Measurements from ENCODE around the gene RSU1.
"Not testable (repeated sequence)": the region's sequence is repeated elsewhere in the genome, so short reads cannot be mapped to it uniquely, and the experiment has no call there.

RSU1 gene

DNA sequence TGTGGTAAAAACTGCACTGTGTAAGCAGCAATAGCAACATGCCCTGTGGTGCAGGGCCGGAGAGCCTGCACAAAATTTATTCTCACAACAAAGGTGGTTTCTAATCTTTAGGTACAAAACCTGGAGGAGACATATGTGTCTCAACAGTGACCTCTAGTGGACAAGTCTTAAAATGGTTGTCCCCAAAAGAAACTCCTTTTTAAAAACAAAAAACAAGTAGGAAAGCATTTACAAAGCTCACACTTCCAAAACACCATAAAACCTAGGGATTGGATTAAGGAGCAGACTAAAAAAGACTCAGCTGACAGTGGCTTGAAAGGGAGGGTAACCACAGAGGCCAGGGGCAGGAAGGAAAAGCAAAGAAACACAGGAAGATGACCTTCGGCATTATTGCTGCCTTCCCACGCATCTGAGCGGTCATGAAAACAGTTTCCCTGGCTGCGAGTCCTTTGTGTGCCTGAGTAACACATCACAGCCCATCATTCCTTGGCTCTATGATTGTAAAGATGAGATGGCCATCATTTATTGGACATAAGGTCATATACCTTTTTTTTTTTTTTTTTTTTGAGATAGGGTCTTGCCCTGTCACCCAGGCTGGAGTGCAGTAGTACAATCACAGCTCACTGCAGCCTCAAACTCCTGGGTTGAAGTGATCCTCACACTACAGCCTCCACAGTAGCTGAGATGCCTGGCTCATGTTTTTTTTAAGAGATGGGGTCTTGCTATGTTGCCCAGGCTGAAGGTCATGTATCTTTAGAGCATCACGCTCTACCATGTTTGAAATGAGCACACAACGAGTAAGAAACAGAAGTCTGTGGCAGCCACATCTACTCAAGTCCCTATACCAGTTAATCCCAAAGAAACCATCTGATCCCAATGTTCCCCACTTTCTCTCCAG lies 39.5 kb downstream of the RSU1 start:
- DNase-seq = no peak

DNA sequence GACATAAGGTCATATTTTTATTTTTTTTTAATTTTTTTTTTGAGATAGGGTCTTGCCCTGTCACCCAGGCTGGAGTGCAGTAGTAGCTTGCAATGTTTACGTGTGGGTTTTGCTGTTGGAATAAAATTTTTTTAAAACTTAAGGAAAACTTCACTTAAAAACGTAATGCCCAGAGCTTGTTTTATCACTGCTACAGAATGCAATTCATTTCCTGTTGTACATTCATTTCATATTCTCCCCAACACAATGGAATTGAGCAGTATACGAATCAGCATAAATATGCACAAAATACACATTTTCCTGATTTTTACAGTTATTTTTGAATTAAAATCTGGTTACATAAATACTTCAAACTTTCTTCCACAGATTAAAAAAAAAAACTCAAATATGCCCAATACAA lies 40.3 kb downstream of the RSU1 start:
- DNase-seq = no peak

DNA sequence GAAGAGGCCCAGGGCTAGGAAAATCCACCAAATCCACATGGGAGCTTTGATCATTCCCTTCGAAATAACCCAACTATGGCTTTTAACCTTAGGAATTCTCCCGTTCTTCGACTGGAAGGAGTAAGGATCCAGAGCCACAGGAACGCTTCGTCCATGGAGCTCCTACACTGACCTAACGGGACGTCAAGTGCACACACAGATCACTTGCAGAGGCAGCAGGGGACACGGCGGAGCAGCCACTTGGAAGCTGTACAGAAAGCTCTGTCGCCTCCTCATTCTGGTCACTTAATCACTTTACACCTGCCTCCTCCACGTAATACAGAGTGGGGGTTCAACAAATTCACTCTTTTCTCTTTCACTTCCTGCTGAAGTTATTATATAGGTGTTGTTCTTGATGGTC lies 43.9 kb downstream of the RSU1 start:
- DNase-seq = no peak

DNA sequence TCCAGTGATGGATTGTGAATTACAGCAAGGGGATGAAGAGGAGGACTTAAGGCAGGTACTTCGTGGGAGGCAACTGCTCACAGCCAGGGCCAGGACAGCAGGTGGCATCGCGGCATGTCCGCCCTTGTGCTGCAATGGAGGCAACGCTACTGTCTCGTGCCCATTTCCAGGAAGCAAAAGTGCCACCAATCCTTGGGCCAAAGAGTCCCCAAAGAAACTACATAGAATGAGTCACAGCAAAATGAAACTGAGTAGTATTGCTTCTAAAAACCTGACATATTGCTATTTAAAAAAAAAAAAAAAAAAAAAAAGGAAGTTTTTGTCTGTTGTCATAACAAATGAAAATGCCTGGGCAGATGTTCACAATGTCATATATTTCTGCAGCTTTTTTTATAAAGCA lies 46.6 kb downstream of the RSU1 start:
- DNase-seq = no peak

DNA sequence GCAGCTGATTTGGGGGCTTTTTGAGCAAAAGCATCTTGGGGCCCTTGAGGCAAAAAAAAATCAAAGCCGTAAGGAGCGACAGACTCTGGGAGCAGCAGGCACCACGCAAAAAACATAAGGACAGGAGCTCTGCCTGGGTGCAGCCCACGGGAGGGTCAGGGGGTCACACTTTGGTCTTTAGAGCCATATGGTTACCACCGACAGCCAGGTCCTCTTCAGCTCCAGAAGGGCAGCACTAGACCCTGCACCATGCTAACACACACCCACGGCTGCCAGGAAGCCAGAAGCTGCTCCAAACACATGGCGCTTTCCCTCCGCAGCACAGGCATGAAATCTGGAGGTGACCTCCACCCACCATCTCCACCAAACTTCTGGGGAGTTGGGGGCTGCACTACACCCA lies 47.1 kb downstream of the RSU1 start:
- no peak for DNase-seq

DNA sequence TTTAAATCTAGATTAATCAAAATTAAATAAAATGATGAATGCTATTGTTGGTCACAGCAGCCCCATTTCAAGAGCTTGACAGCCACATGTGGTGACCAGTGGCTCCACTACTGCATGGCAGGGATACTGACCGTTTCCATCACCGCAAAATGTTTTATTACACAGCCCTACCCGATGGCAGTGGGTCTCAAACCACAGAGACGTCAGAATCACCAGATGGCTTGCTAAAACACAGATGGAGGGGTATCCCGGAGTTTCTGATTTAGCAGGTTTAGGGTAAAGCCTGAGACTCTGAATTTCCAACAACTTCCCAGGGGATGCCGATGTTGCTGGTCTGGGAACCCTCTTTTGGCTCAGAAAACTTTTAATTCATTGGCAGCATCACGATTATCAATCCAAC lies 47.9 kb downstream of the RSU1 start:
- DNase-seq = no peak

DNA sequence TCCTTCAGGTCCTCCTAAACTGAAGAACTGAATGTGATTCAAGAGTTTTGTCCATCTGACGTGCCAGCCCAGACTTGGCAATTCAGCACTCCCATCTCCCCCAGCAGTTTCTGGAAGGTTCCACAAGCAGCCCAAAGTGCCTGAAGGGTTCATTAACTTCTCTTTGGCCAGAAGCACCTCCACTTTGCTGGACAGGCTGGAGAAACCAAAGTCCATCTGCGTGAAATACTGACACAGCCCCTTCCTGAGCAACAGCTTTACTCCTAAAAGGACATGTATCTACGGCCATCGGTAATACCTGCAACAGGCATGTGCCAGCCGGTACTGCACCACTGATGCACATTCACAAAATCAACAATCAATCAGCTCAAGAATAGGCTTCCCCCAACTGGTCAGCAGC lies 48.5 kb downstream of the RSU1 start:
- DNase-seq = no peak

DNA sequence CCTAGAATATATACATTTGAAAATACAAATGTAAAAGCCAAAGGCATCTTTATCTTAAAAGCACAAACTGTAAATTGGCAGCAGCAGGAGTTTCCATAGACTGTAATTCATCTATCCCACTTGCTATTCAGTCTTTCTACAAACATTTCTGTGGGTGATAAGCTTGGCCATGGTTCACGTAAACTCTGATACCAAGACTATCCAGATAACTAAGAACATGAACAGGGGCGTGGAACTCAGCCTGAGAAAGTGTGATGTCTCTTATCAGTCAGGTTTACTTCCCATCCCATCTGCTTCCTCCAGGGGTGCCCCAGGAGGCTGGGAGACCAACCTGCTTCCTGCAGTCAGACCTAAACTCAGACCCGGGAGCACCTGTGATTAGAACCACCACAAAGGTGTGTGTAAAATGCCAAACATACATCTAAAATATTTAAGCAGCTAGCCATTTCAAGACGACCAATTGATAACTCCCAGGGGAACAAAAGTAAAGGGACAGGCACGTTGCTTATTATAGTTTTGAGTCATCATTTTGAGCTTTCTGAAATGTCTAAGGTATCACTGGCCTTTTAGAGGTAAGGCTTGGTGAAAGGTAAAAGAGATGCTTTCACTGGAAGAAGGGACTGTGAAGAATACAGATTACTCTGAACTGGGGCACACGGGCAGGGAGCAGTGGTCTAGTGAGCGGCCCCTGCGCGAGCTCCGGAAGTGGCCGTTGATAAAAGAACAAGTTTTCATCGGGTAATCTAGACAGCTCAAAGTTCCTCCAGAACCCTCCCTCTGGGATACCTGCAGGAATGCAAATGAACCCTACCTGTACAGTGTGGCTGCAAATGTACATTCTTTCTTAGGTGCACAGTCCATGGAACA lies 51.5 kb downstream of the RSU1 start:
- DNase-seq = no peak

DNA sequence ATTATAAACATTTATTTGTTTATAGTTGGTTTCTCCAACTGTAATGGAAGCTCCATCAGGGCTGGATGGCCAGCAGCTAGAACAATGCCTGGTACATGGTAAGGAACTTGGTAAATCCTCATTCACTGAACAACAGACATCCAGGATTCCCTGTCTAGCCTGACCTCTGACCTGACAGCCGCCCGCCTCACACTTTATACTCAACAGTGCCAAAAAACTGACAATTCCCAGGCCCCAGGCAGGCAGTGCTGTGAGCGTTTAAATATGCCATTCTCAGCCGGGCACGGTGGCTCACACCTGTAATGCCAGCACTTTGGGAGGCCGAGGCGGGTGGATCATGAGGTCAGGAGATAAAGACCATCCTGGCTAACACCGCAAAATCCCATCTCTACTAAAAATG lies 55.9 kb downstream of the RSU1 start:
- no peak for DNase-seq

DNA sequence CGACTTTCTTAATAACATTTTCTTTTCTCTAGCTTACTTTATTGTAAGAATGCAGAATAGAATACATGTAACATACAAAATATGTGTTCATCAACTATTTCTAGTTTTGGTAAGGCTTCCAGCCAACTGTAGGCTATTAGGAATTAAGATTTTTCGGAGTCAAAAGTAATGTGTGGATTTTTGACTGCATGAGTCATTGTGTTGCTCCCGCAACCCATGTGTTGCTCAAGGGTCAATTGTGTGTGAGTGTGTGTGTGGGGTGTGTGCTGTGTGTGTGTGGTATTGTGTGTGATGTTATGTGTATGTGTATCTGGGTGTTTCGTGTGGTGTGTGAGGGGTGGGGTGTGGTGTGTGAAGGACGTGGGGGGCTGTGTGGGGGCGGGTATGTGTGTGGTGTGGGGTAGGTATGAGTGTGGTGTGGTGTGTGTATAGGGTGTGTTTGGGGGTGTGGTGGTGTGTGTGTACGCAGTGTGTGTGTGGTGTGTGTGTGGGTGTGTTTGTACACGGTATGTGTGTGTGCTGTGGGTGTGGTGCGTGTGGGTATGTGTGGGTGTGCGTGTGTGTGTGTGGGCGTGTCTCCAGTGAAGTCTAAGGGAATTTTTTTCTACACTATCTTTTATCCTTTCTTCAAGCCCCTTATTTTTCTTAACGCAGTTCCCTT lies 60.5 kb downstream of the RSU1 start:
- DNase-seq = no peak

DNA sequence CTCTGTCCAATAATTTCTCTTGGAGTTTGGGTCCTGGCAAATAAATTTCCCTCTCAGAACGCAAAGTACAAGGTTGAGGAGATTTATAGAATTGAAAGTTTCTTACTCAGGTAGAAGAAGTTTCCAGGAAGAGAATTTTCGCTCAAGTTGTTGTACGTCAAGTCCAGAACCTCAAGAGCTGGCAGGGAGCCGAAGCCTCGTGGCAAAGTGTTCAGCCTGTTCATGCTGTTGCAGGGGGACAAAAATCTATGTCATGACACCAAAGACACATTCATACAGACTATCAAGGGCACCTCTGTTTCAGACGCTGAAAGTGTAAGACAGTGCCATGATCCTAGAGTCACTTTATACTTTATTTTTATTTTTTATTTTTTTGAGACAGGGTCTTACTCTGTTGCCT lies 62.5 kb downstream of the RSU1 start:
- DNase-seq = no peak

DNA sequence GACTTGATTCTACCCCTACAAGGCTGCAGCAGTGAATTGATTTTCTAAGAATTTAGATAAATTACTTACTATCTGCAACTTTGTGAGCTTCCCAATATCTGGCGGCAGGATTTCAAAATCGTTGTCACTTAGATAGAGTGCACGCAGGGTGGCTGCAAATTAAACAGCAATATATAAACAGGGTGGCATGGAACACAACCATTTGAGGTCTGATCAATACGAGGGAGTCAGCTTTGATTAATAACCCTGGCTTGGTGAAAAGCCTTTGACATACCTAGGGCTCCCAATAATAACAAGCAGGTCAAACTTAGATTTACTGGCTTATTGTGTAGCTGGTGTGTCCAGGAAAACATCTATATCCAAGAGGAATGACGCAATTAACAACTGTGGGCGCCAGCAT lies 64.4 kb downstream of the RSU1 start:
- DNase-seq = not testable (repeated sequence)

DNA sequence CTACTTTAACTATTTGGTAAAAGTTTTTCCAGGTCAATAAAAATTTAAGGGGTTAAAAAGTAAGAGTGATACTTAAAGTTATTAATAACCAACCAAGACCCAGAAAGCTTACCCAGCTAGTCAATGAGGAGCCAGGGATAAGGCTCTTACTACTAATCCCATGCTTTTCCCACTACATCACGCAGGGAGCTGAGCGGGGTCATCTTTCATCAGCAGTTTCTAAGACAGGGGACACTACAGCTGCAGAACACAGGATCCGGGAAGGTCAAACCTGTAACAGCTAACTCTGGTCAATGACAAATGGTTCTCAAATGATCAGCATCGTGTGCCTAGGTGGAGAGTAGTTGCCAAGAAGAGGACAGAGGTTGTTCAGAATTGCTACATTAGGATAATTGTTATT lies 65.1 kb downstream of the RSU1 start:
- DNase-seq = no peak

DNA sequence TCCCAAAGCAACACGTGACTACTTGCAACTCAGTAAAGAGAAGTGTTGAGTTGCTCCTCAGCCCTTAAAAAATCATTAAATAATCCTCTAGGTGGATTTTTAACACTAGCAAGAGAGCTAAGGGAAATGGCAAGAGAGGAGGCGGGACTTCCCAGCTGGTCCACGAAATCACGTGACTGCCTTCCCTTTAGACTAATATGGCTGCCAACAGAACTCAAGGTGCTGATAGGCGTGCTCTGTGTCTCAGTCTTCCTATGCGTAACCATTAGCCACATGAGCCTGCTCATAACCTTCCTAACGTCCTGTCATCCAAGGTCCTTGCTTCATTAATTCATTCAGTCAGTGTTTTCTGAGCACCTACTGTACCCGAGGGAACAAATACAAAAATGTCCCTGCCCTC lies 66.0 kb downstream of the RSU1 start:
- DNase-seq = no peak

DNA sequence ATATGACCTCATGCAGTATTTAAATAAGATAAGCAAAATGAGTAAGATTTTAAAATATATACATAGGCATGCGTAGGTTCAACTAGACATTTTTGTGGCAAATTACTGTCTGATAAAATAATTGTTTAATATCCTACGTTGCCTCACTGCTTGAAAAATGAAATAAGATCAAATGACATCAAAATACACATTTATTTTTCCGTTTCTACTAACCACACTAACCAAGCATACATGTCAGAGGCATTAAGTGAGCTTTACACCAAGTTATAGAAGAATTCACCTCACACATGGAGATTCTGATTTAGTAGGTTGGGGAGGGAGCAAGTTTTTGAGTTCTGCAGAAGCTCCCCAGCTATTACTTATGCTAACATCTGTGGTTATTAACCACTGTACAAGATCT lies 66.8 kb downstream of the RSU1 start:
- DNase-seq = no peak

DNA sequence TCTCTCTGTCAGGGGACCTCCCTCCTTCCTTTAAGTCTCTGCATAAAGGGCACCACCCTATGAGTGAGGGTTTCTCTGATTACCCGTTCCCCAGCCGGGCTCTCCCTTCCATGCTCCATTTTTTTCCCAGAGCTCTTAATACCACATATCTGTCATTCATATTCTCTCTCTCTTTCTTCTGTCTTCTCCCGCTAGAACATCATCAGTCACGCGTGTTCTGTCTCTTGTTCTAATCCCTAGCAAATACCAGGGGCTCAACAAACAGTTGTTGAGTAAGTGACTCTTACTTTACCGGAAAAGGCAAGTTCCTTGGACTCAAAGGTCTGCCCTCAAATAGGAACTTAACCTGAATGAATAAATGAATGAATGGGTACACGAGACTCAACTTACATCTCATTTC lies 68.5 kb downstream of the RSU1 start:
- no peak for DNase-seq

DNA sequence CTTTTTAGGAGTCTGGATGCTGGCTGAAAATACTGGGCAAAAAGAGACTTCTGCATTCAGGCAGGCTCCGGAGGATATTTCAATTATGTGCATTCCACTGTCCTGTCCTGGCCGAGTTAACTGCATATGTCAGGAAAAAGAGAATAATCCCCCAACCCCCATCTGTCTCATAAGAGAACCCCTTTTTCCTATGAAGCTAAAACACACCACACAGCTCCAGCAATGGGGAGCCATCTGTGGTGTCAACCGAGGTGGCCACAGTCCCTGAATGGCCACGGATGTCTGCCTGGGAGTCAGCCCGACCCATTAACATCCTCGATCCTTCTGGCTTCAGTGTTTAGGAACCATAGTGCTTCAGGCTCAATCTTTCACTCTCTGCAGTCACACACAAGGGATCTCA lies 70.4 kb downstream of the RSU1 start:
- no peak for DNase-seq

DNA sequence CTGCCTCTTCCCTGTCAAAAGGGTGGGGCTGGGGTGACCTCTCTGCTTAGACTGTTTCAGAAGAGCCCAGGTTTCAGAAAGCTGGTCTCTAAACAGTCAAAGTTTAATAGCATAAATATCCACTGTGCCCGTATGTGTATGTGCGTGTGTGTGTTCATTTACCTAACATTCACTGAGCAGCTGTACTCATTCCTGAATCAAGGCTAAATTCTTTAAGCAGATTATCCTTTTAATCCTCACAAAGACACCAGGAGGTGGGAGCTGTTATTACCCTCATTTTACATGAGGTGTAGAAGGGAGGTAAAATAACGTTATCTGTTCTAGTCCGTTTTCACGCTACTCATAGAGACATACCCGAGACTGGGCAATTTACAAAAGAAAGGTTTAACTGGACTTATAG lies 72.2 kb downstream of the RSU1 start:
- DNase-seq = no peak

DNA sequence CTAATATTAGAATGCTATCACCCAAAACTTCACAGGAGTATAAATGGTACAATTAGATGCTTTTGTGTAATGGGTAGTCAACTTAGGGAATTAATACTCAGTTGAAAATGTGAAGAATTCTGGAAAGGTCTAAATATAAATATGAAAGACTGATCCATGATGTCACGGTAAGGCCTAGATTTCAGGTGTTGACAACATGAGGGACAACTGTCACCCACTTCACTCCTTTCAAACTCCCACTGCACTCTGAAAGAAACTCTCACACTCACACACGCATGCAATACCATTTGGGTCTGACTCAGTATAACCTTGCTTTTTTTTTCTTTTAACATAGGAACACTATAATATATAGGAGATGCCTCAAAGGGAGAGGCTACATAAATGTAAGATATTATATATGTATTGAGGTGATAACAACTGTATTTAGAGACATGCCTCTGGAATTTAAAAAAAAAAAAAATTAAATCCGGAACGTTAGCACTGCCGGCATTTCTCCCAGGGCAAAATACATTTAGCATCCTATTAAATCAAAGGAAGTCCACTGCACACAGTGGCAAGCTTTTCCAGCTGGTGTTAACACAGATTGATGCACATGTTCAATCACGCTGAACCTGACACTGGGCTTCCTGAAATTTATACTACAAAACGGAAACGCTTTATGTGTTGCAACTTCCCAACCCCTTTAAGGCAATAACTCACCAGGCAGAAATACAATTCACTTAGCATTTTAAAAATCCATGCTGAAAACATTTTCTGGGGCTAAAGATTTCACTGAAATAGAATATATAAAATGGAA lies 74.9 kb downstream of the RSU1 start:
- no peak for DNase-seq

DNA sequence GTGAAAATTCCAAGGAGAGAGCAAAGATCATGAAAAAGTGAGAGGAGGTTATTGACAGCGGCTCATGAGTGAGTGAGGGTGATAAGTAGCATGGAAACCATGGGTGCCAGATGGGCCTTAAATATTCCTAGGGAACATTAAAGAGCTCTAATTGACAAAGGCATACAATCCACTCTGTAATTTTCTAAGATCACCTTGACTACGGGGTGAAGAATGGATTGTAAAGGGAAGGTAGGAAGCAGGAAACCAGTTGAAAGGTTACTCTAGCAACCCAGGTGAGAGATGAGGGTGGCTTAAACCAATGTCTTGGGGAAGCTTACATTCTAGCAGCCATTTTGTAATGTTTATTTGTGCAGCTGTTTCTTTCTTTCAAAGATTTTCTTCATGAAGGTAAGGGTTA lies 75.7 kb downstream of the RSU1 start:
- no peak for DNase-seq

DNA sequence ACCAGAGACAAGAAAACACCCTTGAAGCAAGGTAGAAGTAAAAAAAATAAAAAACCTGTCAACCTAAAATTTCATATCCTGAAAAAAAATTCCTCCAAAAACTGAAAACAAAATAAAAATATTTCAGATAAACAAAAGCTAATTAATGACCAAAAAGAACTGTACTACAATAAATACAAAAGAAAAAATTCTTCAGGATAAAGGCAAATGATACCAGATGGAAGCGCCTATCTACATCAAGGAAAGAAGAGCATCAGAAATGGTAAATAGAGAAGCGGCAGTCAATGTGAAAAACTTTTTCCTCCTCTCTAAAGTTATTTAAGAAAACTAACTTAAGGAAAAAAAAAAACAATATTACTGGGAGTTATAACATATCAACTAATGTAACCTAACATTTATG lies 79.8 kb downstream of the RSU1 start:
- no peak for DNase-seq

DNA sequence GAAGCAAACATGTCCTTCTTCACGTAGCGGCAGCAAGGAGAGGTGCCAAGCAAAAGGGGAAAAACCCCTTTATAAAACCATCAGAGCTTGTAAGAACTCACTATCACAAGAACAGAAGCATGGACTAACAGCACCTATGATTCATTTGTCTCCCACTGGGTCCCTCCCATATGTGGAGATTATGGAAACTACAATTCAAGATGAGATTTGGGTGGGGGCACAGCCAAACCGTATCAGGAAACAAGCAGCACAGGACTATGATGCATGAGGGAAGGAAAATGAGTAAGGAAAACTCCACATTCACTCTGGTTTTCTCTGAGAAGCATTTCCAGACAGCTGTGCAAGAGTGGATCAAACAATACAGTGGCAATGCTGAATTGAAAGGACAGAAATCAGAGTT lies 81.6 kb downstream of the RSU1 start:
- no peak for DNase-seq

DNA sequence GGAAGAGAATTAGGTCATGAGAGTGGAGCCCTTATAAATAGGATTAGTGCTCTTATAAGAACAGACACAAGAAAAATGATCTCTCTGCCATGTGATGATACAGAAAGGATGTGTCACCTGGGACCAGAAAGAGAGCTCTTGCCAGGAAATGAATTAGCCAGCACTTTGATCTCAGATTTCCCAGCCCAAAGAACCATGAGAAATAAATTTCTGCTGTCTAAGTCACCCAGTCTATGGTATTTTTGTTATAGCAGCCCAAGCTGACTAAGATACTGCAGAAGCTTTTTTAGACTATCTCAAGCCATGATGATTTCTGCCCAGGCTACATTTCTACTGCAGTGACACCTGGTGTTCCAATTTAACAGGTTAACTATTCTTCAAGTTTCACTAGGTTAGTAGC lies 84.8 kb downstream of the RSU1 start:
- no peak for DNase-seq

All from activated gamma-delta T cell treated with Interleukin-2 at 50 U/mL for 16 hours (primary cell).